Fibroblast of lung (primary cell): ENCODE data around the gene ANKLE2. TPM values are rescaled to one million over a fixed set of nuclear protein-coding genes. Genes with fewer than 3 reads are reported as not detected.

Experiments used
- DNase-seq, 2 donors: peaks; one replicate each; pipeline versions ENCODE4 v3.0.0 to v3.0.0-alpha.2; 2010; ENCODE audit warnings: low read depth in 2 of 2
- H2AFZ ChIP-seq: 2 replicates; pipeline ENCODE4 v1.5.1; 2012; ENCODE audit warnings: low read length, control low read depth, inconsistent platforms
- H3K27ac ChIP-seq: 2 replicates; pipeline ENCODE4 v1.5.1; 2011; ENCODE audit warnings: low read length, control low read depth; ENCODE audit not compliant: insufficient read depth
- H3K27me3 ChIP-seq: 2 replicates; pipeline ENCODE4 v1.5.1; 2011; ENCODE audit warnings: mild to moderate bottlenecking, low read length; ENCODE audit not compliant: control insufficient read depth, insufficient read depth
- H3K36me3 ChIP-seq: 2 replicates; pipeline ENCODE4 v1.5.1; 2011; ENCODE audit warnings: low read length; ENCODE audit not compliant: control insufficient read depth, insufficient read depth
- H3K4me1 ChIP-seq: 2 replicates; pipeline ENCODE4 v1.5.1; 2011; ENCODE audit warnings: low read length; ENCODE audit not compliant: control insufficient read depth, insufficient read depth; ENCODE audit errors: extremely low read depth
- H3K4me2 ChIP-seq: 2 replicates; pipeline ENCODE4 v1.5.1; 2011; ENCODE audit warnings: low read length, control low read depth; ENCODE audit not compliant: insufficient read depth; ENCODE audit errors: extremely low read depth
- H3K4me3 ChIP-seq, 4 experiments: fragments of 200-600 bp in 1 of 4; sonication (generic) in 1 of 4; replicated peaks in 1 of 4; 2 replicates each; pipeline ENCODE4 v1.5.1; 2011 to 2016; ENCODE audit warnings: low read length in 4 of 4, low read depth in 3 of 4, mild to moderate bottlenecking in 3 of 4, control low read depth in 2 of 4, inconsistent platforms in 1 of 4, mixed read lengths in 1 of 4; ENCODE audit not compliant: insufficient read depth in 1 of 4; ENCODE audit errors: control extremely low read depth in 1 of 4
- H3K79me2 ChIP-seq: 2 replicates; pipeline ENCODE4 v1.5.1; 2012; ENCODE audit warnings: mild to moderate bottlenecking, low read length, inconsistent platforms; ENCODE audit not compliant: control insufficient read depth, insufficient read depth
- H3K9ac ChIP-seq: 2 replicates; pipeline ENCODE4 v1.5.1; 2011; ENCODE audit warnings: mild to moderate bottlenecking, low read length, control low read depth; ENCODE audit not compliant: insufficient read depth
- H3K9me3 ChIP-seq: 2 replicates; pipeline ENCODE4 v1.5.1; 2012; ENCODE audit warnings: low read depth, low read length; ENCODE audit not compliant: control insufficient read depth, insufficient read depth
- H4K20me1 ChIP-seq: 2 replicates; pipeline ENCODE4 v1.5.1; 2011; ENCODE audit warnings: low read length; ENCODE audit not compliant: control insufficient read depth, insufficient read depth; ENCODE audit errors: extremely low read depth
- EZH2 ChIP-seq: IDR thresholded peaks from 2 replicates; pipeline ENCODE4 v1.5.1; 2012; ENCODE audit warnings: low read length, control low read depth, mild to moderate bottlenecking; ENCODE audit errors: missing control alignments
- polyA plus RNA-seq, 2 donors: library from polyadenylated mRNA; depleted of rRNA in 1 of 2; stranded (reverse) in 1 of 2; unstranded in 1 of 2; fragments of >200 nt; gene quantifications; 2 replicates each; pipeline ENCODE4 v1.2.1, GENCODE V29; 2011 to 2012; ENCODE audit warnings: missing spikeins in 1 of 2
- total RNA-seq: library from RNA; depleted of rRNA; stranded (reverse); fragments of >200 nt; gene quantifications from 2 replicates; pipeline ENCODE4 v1.2.1, GENCODE V29; 2014
- TF ChIP-seq, protein P1 (sequence below), 2 donors: IDR thresholded peaks in 1 of 2; conservative IDR thresholded peaks in 1 of 2; 1 replicate in 1 of 2; 2 replicates in 1 of 2; pipeline ENCODE4 v1.5.1; 2011 to 2012; ENCODE audit warnings: low read length in 2 of 2, control low read depth in 1 of 2, inconsistent platforms in 1 of 2, low read depth in 1 of 2, mild to moderate bottlenecking in 1 of 2

Gene ANKLE2
- total and polyA plus RNA-seq, 2 donors (not counting 1 experiment from before 2014, with no cell fraction given): 55.8 to 55.9 TPM

DNA sequence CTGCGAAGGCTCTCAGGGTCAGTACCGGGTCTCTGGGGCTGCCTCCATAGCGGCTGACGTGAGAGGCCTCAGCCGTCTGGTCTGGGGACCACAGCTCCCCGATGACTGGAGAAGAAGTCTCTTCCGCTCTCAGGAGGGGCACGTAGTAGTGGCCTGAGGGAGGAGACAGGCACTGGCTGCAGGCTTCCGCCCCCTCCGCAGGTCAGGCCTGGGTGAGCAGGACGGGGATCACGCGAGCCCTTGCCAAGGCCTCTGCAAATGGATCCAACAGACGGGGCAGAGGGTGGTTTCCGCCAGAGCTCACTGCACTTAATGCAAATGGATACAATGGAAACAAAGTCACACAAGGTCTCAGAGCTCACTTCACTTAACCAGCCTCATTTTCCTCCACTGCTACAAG lies 24.7 kb downstream of the ANKLE2 start:
- no peaks in the 10 kb centered on the region for H3K9me3 ChIP-seq
- peaks cover 6% of the 10 kb centered on the region for H3K79me2 ChIP-seq

DNA sequence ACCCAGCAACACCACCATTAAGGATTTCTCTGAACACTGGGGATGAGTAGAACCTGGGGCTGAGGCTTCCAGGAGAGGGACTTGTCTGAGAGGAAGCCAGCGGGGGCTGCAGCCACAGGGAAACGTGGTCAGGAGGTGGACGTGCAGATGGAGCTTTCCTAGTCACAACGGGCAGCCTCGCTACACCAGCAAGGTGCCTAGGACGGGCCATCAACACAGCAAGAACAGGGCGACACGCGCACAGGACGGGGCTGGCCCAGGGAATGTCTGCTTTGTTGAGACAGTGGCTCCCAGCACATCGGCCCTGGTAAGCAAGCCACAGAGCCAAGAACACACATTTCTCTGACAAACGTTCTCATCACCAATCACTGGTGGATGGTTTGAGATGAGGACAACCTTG lies 25.3 kb downstream of the ANKLE2 start:
- H3K9ac ChIP-seq: no peak overlapping the region
- no peak overlapping the region for H3K4me2 ChIP-seq
- no peak overlapping the region for H3K27ac ChIP-seq
- no peak overlapping the region for H2AFZ ChIP-seq
- no peaks in the 10 kb centered on the region for H3K27me3 ChIP-seq
- no peaks in the 10 kb centered on the region for H3K4me1 ChIP-seq
- H4K20me1 ChIP-seq: no peaks in the 10 kb centered on the region
- no peak for DNase-seq
- H3K9me3 ChIP-seq: no peaks in the 10 kb centered on the region
- no peak for TF ChIP-seq EZH2
- H3K79me2 ChIP-seq: peaks cover 3% of the 10 kb centered on the region
- peaks cover 50% of the 10 kb centered on the region for H3K36me3 ChIP-seq
- no peak overlapping the region for H3K4me3 ChIP-seq

More for the DNA sequence above, 24.7 kb downstream of the ANKLE2 start:
- H3K27ac ChIP-seq: no peak overlapping the region
- H4K20me1 ChIP-seq: no peaks in the 10 kb centered on the region
- no peaks in the 10 kb centered on the region for H3K27me3 ChIP-seq
- peaks cover 50% of the 10 kb centered on the region for H3K36me3 ChIP-seq
- H3K4me3 ChIP-seq: no peak overlapping the region
- no peak overlapping the region for H3K4me2 ChIP-seq
- TF ChIP-seq, protein P1, sequence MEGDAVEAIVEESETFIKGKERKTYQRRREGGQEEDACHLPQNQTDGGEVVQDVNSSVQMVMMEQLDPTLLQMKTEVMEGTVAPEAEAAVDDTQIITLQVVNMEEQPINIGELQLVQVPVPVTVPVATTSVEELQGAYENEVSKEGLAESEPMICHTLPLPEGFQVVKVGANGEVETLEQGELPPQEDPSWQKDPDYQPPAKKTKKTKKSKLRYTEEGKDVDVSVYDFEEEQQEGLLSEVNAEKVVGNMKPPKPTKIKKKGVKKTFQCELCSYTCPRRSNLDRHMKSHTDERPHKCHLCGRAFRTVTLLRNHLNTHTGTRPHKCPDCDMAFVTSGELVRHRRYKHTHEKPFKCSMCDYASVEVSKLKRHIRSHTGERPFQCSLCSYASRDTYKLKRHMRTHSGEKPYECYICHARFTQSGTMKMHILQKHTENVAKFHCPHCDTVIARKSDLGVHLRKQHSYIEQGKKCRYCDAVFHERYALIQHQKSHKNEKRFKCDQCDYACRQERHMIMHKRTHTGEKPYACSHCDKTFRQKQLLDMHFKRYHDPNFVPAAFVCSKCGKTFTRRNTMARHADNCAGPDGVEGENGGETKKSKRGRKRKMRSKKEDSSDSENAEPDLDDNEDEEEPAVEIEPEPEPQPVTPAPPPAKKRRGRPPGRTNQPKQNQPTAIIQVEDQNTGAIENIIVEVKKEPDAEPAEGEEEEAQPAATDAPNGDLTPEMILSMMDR (conservative IDR thresholded peaks at IDR 0.05 in 1 of 2, IDR thresholded peaks at IDR 0.05 in 1 of 2; ENCODE audit: low read depth in 1 of 2, low read length in 2 of 2): no peak
- TF ChIP-seq EZH2: no peak
- DNase-seq: no peak
- H3K4me1 ChIP-seq: no peaks in the 10 kb centered on the region
- H3K9ac ChIP-seq: no peak overlapping the region
- H2AFZ ChIP-seq: no peak overlapping the region

DNA sequence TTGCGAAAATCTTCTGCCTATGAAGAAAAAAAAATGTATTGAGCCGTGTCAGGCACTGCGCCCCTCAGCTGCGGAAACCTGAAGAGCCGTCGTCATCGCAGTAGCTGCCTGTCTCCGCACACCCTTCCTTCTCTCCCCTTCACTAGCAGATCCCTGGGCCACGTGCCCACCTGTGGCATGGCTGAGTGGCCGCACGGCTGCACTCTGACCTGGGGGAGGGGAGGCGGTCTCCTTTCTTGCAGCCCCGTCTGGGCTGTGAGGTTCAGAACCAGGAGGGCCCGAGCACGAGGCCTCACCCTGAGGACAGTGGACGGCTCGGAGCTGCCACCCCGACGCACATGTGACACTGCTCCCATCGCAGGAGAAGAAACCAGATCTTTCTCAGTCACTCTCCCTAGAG lies 26.1 kb downstream of the ANKLE2 start:
- TF ChIP-seq EZH2: no peak
- TF ChIP-seq, protein P1 (conservative IDR thresholded peaks at IDR 0.05 in 1 of 2, IDR thresholded peaks at IDR 0.05 in 1 of 2; ENCODE audit: low read depth in 1 of 2, low read length in 2 of 2): no peak
- no peaks in the 10 kb centered on the region for H3K9me3 ChIP-seq
- no peak for DNase-seq
- no peak overlapping the region for H3K4me3 ChIP-seq
- no peak overlapping the region for H3K4me2 ChIP-seq
- H3K4me1 ChIP-seq: no peaks in the 10 kb centered on the region
- peaks cover 3% of the 10 kb centered on the region for H3K79me2 ChIP-seq
- H4K20me1 ChIP-seq: no peaks in the 10 kb centered on the region
- no peak overlapping the region for H3K27ac ChIP-seq
- no peak overlapping the region for H2AFZ ChIP-seq
- H3K9ac ChIP-seq: no peak overlapping the region
- H3K36me3 ChIP-seq: peaks cover 50% of the 10 kb centered on the region
- H3K27me3 ChIP-seq: no peaks in the 10 kb centered on the region
